Measurements from ENCODE around the gene SH3GLB2.

The SH3GLB2 gene

DNA sequence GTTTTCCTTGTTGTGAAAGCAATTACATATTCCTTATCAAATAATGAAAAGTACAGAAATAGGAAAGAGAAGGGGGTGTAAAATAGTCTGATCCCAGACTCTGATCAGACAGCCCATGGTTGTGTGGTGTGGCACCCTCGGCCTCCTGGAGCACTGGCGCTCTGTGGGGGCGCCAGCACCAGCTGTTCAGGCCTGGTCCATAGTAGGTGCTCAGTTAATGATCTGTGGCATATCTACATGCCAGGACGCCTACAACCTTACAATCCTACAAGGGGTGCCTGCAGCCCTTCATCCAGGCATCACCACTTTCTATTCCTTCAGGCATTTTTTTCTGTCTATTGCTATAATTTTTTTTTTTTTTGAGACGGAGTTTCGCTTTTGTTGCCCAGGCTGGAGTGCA lies 24.9 kb upstream of the SH3GLB2 start:
- DNase-seq (ENCODE audit: low read depth, low spot score): no peak
- H3K4me3 ChIP-seq (ENCODE audit: low read depth, low read length): no peak overlapping the region
- in situ Hi-C loops (cut with HindIII; ENCODE audit: low sequenced_read_pairs): no loop called here
- TF ChIP-seq, protein P1, sequence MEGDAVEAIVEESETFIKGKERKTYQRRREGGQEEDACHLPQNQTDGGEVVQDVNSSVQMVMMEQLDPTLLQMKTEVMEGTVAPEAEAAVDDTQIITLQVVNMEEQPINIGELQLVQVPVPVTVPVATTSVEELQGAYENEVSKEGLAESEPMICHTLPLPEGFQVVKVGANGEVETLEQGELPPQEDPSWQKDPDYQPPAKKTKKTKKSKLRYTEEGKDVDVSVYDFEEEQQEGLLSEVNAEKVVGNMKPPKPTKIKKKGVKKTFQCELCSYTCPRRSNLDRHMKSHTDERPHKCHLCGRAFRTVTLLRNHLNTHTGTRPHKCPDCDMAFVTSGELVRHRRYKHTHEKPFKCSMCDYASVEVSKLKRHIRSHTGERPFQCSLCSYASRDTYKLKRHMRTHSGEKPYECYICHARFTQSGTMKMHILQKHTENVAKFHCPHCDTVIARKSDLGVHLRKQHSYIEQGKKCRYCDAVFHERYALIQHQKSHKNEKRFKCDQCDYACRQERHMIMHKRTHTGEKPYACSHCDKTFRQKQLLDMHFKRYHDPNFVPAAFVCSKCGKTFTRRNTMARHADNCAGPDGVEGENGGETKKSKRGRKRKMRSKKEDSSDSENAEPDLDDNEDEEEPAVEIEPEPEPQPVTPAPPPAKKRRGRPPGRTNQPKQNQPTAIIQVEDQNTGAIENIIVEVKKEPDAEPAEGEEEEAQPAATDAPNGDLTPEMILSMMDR (IDR thresholded peaks at IDR 0.05; ENCODE audit: low read depth, low read length): no peak

DNA sequence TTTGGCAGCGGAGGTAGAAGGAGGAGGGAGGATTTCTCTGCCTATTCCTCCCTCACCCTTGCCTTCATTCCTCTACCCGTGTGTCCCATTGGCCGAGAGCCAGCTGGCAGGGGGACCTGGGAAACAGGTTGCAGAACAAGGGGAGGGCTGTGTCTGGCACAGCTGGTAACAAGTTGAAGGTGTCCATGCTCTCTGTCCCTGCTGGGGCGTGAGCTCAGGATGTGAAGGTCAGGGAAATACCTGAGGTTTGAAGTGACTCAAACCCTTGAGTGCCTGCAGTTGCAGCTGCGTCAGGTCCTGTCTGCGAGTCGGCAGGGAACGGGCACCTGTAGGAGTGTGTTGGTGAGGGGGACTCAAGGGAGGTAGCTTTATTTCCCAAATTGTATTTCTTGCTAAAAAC lies 24.5 kb upstream of the SH3GLB2 start:
- DNase-seq (ENCODE audit: low read depth, low spot score): no peak
- H3K4me3 ChIP-seq (ENCODE audit: low read depth, low read length): no peak overlapping the region
- in situ Hi-C loops (cut with HindIII; ENCODE audit: low sequenced_read_pairs): no loop called here
- TF ChIP-seq, protein P1 (IDR thresholded peaks at IDR 0.05; ENCODE audit: low read depth, low read length): no peak

DNA sequence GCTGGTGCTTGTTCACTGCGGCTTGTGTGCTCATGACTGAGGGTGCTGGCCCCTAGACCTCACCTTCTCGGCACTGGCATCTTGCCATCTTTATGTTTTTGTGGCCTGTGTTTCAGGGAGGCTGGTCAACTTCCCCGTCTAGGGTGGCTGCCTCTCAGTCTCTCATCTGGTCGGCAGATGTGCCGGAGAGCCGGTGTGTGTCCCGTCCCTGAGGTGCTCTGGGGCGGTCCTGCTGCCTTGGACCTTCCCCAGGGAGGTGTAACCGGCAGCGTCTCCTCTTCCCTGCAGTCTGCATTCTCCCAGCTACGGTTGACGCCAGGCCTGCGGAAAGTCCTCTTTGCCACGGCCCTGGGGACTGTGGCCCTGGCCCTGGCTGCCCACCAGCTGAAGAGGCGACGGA lies 13.9 kb upstream of the SH3GLB2 start:
- H3K4me3 ChIP-seq (ENCODE audit: low read depth, low read length): no peak overlapping the region
- in situ Hi-C loops (cut with HindIII; ENCODE audit: low sequenced_read_pairs): no loop called here
- DNase-seq (ENCODE audit: low read depth, low spot score): no peak
- TF ChIP-seq, protein P1 (IDR thresholded peaks at IDR 0.05; ENCODE audit: low read depth, low read length): no peak

DNA sequence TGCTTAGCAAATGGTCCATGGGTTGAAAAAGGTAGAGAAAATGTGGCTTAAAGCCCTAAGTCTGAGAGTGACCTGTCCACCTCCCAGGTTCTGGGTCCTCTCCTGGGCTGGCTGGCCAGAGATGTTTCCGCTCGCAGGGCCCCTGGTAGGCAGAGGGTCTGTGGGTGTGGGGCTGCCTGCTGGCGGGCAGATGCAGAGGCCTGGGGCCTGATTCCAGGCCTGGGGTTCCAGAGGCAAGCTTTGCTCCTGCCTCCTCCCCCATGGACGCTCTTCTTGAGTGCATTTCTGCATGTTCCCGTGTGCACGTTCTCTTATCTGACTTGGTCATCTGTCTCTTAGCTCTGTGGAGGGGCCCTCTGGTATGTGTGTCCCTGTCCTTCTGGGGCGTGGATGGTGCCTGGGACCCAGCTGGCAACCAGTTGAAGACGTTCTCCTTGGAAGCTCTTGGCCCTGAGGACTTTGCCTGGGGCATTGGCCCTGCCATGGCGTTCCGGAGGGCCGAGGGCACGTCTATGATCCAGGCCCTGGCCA lies 12.0 kb upstream of the SH3GLB2 start:
- in situ Hi-C loops (cut with HindIII; ENCODE audit: low sequenced_read_pairs): no loop called here
- no peak for DNase-seq (ENCODE audit: low read depth, low spot score)
- TF ChIP-seq, protein P1 (IDR thresholded peaks at IDR 0.05; ENCODE audit: low read depth, low read length): no peak
- no peak overlapping the region for H3K4me3 ChIP-seq (ENCODE audit: low read depth, low read length)

DNA sequence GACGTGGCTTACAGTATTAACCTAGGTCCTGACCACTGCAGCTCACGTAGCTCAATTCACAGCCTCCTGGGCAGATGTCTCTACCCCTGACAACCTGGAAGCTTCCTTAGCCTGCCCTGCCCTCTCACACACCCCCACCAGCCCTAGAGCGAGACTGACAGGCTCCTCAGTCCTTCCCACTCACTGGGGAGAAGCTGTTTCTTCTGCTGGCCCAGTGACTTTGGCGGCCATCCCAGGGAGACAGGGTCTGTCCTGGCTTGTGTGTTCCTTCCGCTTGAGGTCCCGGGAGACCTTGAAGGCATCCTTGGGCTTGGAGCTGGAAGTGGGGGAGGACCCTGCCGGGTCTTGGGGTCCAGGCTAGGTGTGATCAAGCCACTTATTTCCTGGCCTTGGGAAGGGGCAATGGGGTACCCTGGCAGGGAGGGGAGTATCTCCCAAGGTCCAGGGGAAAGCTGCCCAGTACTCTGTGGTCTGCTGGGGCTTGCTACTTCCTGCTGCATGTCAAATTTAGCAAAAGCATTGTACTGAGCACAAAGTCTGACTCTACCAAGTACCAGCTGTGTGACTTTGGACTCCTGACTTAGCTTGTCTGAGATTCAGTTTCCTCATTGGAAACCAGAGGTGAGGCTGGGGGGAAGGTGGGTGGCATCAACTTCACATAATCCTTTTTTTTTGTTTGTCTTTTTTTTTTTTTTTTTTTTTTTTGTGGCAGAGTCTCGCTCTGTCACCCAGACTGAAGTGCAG lies 10.2 kb upstream of the SH3GLB2 start:
- TF ChIP-seq, protein P1 (IDR thresholded peaks at IDR 0.05; ENCODE audit: low read depth, low read length): no peak
- DNase-seq (ENCODE audit: low read depth, low spot score): no peak
- no peak overlapping the region for H3K4me3 ChIP-seq (ENCODE audit: low read depth, low read length)
- in situ Hi-C loops (cut with HindIII; ENCODE audit: low sequenced_read_pairs): no loop called here

DNA sequence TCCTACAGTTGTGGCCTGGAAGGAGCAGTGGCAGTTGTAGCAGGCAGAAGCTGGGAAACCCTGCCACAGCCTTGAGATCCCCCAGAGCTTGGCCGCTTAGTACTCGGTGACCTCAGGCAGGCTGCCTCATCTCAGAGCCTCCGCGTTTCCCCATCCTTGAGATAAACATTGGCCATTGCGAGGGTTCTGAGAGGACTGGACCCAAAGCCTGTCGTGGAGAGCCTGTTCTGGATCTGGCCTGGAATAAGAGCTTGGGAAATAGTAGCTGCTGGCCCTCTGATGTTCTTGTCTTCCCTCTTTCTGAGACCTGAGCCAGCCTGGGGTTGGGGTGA lies 9.6 kb upstream of the SH3GLB2 start:
- in situ Hi-C loops (cut with HindIII; ENCODE audit: low sequenced_read_pairs): no loop called here
- DNase-seq (ENCODE audit: low read depth, low spot score): no peak
- TF ChIP-seq, protein P1 (IDR thresholded peaks at IDR 0.05; ENCODE audit: low read depth, low read length): no peak
- H3K4me3 ChIP-seq (ENCODE audit: low read depth, low read length): no peak overlapping the region

Data from astrocyte of the spinal cord (primary cell).